ENCODE measurements around the gene UBE2A. TPM values are rescaled to one million over a fixed set of nuclear protein-coding genes. Genes with fewer than 3 reads are reported as not detected.

The UBE2A gene
- total and polyA plus RNA-seq, 2 of the 13 experiments (the other 11 are each of a cell fraction or from before 2014, with no cell fraction given) = 17.0 to 30.5 TPM

DNA sequence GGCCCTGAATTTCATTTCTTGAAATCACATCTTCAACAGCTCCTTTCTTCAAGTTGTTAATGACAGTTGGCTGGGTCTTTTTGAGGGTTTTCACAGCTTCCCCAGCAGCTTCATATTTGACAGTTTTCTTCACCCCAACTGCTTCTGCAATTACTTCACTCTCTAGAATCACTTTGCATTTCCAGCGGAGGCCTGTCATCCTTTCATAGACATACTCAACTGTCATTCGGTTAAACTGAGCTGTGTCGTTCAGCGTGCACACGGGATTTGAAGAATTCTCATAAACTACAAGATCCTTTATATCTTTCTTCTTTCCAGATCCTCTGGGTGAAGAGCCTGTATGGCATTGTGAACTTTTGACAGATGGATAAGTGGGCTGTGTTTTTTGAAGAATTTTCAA lies 15.4 kb downstream of the UBE2A start:
- H3K9ac ChIP-seq (ENCODE audit: insufficient read depth, low read depth, low read length) = no peak overlapping the region
- ATAC-seq (no peak), FAIRE-seq (no peak), DNase-seq (ENCODE audit: low spot score) (no peak)
- no peak overlapping the region for H3K4me3 ChIP-seq (replicated peaks in 1 of 3; ENCODE audit: insufficient read depth in 1 of 3, low read depth in 2 of 3, low read length in 3 of 3)
- in situ Hi-C loops (cut with HindIII; ENCODE audit: extremely low pct_ligation_motif_present, low pct_unique_long_range_greater_than_20kb) (no loop called here), intact Hi-C loops (cut with micrococcal nuclease; ENCODE audit: unreplicated experiment) (no loop called here)
- no peak overlapping the region for H2AFZ ChIP-seq (ENCODE audit: low read length)
- no peak overlapping the region for H3K4me2 ChIP-seq (ENCODE audit: low read depth, low read length)
- ChIA-PET CTCF (ENCODE audit: low intra/inter-chr PET ratio, low total read pairs) (no interaction called here), POLR2A (no interaction called here)
- no peaks in the 10 kb centered on the region for H3K4me1 ChIP-seq (ENCODE audit: insufficient read depth, low read length)
- no peaks in the 10 kb centered on the region for H3K79me2 ChIP-seq (ENCODE audit: insufficient read depth, low read length)
- no peaks in the 10 kb centered on the region for H4K20me1 ChIP-seq (ENCODE audit: insufficient read depth, low read length)
- no peak overlapping the region for H3K27ac ChIP-seq (ENCODE audit: extremely low read length, insufficient read depth, low read length)
- TSS peak; percentile 24 for BruUV-seq (replicated peaks)
- H3K9me3 ChIP-seq (ENCODE audit: low read length) = no peaks in the 10 kb centered on the region
- H3K27me3 ChIP-seq (ENCODE audit: control insufficient read depth in 1 of 2, insufficient read depth in 2 of 2, low read length in 2 of 2) = no peaks in the 10 kb centered on the region
- no peak for TF ChIP-seq ZMYM3 (CRISPR knock-in tag; IDR thresholded peaks at IDR 0.05)
- TF ChIP-seq POGZ (CRISPR knock-in tag; IDR thresholded peaks at IDR 0.05) = no peak
- TF ChIP-seq ZNF451 (CRISPR knock-in tag; IDR thresholded peaks at IDR 0.05) = no peak
- no peak for TF ChIP-seq PHF5A (CRISPR knock-in tag; IDR thresholded peaks at IDR 0.05; ENCODE audit: low read depth, unreplicated experiment)
- TF ChIP-seq U2AF1 (optimal IDR thresholded peaks at IDR 0.05; ENCODE audit: low read depth, low read length) = no peak
- TF ChIP-seq MXD4 (CRISPR knock-in tag; IDR thresholded peaks at IDR 0.05) = no peak
- TF ChIP-seq MAFG (CRISPR knock-in tag; IDR thresholded peaks at IDR 0.05) = no peak
- TF ChIP-seq ZNF646 (CRISPR knock-in tag; IDR thresholded peaks at IDR 0.05) = no peak
- TF ChIP-seq ELF1 (CRISPR knock-in tag; IDR thresholded peaks at IDR 0.05) = no peak
- 96% methylated on average over 5 of the region's 5 CpGs for WGBS (ENCODE audit: low lambda C conversion rate)
- peaks cover 2 to 32% of the 10 kb centered on the region in 2 experiments; a peak in 3 of 5 replicates for H3K36me3 ChIP-seq (replicated peaks in 1 of 2; ENCODE audit: control insufficient read depth in 1 of 2, insufficient read depth in 2 of 2, low read length in 2 of 2)

Data from HepG2 (cell line).